ENCODE results near the gene PRR16.

PRR16 gene

DNA sequence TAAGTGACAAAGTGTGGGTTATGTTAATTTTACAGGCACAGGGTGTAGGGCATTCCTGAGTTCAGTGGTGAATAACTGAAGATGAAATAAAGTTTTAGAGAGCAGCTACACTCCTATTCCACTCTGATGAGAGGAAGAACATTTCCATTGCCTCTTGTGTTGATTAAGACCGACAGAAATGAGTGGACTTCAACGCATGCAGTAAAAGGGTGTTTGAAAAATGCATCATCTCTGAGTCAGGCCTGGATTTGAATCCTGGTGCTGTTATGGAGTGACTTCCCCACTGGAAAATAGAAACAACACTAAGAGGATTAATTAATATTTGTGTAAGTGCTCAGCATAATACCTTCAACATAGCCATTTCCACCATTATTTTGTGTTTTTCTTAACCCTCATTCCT is 86.3 kb downstream of the PRR16 start:
- ATAC-seq, result peak; percentile 53
- no peak for TF ChIP-seq ZNF565 (CRISPR knock-in tag; conservative IDR thresholded peaks at IDR 0.05; ENCODE audit: low read depth)
- TF ChIP-seq OSR1 (CRISPR knock-in tag; IDR thresholded peaks at IDR 0.05), result no peak
- no peak for TF ChIP-seq TCF4 (CRISPR knock-in tag; IDR thresholded peaks at IDR 0.05; ENCODE audit: borderline replicate concordance)
- TF ChIP-seq, protein P1, sequence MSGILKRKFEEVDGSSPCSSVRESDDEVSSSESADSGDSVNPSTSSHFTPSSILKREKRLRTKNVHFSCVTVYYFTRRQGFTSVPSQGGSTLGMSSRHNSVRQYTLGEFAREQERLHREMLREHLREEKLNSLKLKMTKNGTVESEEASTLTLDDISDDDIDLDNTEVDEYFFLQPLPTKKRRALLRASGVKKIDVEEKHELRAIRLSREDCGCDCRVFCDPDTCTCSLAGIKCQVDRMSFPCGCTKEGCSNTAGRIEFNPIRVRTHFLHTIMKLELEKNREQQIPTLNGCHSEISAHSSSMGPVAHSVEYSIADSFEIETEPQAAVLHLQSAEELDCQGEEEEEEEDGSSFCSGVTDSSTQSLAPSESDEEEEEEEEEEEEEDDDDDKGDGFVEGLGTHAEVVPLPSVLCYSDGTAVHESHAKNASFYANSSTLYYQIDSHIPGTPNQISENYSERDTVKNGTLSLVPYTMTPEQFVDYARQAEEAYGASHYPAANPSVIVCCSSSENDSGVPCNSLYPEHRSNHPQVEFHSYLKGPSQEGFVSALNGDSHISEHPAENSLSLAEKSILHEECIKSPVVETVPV (CRISPR knock-in tag; IDR thresholded peaks at IDR 0.05), result no peak

GRCh38 chr5:120552638-120553037 is 88.5 kb downstream of the PRR16 start:
- no peak for ATAC-seq
- TF ChIP-seq, protein P2, sequence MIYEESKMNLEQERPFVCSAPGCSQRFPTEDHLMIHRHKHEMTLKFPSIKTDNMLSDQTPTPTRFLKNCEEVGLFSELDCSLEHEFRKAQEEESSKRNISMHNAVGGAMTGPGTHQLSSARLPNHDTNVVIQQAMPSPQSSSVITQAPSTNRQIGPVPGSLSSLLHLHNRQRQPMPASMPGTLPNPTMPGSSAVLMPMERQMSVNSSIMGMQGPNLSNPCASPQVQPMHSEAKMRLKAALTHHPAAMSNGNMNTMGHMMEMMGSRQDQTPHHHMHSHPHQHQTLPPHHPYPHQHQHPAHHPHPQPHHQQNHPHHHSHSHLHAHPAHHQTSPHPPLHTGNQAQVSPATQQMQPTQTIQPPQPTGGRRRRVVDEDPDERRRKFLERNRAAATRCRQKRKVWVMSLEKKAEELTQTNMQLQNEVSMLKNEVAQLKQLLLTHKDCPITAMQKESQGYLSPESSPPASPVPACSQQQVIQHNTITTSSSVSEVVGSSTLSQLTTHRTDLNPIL (CRISPR knock-in tag; IDR thresholded peaks at IDR 0.05; ENCODE audit: low read depth), result no peak
- TF ChIP-seq OSR1 (CRISPR knock-in tag; IDR thresholded peaks at IDR 0.05) (no peak), SNAI2 (CRISPR knock-in tag; IDR thresholded peaks at IDR 0.05) (no peak), POU6F1 (CRISPR knock-in tag; IDR thresholded peaks at IDR 0.05; ENCODE audit: borderline replicate concordance, low read depth) (no peak), ISL1 (CRISPR knock-in tag; IDR thresholded peaks at IDR 0.05) (no peak), ZFP30 (CRISPR knock-in tag; IDR thresholded peaks at IDR 0.05) (no peak), ZC3H10 (CRISPR knock-in tag; IDR thresholded peaks at IDR 0.05) (no peak), ZFP3 (CRISPR knock-in tag; IDR thresholded peaks at IDR 0.05) (no peak), TOX (CRISPR knock-in tag; IDR thresholded peaks at IDR 0.05; ENCODE audit: borderline replicate concordance) (no peak), PPARA (CRISPR knock-in tag; IDR thresholded peaks at IDR 0.05; ENCODE audit: borderline replicate concordance) (no peak), RARB (CRISPR knock-in tag; IDR thresholded peaks at IDR 0.05) (no peak), ARNTL (CRISPR knock-in tag; IDR thresholded peaks at IDR 0.05; ENCODE audit: borderline replicate concordance, low read depth) (no peak), ZNF565 (CRISPR knock-in tag; conservative IDR thresholded peaks at IDR 0.05; ENCODE audit: low read depth) (no peak), ESRRG (CRISPR knock-in tag; IDR thresholded peaks at IDR 0.05) (no peak), GLIS3 (CRISPR knock-in tag; IDR thresholded peaks at IDR 0.05) (no peak), CSDC2 (CRISPR knock-in tag; IDR thresholded peaks at IDR 0.05) (no peak)
- TF ChIP-seq, protein P3, sequence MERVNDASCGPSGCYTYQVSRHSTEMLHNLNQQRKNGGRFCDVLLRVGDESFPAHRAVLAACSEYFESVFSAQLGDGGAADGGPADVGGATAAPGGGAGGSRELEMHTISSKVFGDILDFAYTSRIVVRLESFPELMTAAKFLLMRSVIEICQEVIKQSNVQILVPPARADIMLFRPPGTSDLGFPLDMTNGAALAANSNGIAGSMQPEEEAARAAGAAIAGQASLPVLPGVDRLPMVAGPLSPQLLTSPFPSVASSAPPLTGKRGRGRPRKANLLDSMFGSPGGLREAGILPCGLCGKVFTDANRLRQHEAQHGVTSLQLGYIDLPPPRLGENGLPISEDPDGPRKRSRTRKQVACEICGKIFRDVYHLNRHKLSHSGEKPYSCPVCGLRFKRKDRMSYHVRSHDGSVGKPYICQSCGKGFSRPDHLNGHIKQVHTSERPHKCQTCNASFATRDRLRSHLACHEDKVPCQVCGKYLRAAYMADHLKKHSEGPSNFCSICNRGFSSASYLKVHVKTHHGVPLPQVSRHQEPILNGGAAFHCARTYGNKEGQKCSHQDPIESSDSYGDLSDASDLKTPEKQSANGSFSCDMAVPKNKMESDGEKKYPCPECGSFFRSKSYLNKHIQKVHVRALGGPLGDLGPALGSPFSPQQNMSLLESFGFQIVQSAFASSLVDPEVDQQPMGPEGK (CRISPR knock-in tag; IDR thresholded peaks at IDR 0.05; ENCODE audit: borderline replicate concordance), result no peak
- TF ChIP-seq, protein P4, sequence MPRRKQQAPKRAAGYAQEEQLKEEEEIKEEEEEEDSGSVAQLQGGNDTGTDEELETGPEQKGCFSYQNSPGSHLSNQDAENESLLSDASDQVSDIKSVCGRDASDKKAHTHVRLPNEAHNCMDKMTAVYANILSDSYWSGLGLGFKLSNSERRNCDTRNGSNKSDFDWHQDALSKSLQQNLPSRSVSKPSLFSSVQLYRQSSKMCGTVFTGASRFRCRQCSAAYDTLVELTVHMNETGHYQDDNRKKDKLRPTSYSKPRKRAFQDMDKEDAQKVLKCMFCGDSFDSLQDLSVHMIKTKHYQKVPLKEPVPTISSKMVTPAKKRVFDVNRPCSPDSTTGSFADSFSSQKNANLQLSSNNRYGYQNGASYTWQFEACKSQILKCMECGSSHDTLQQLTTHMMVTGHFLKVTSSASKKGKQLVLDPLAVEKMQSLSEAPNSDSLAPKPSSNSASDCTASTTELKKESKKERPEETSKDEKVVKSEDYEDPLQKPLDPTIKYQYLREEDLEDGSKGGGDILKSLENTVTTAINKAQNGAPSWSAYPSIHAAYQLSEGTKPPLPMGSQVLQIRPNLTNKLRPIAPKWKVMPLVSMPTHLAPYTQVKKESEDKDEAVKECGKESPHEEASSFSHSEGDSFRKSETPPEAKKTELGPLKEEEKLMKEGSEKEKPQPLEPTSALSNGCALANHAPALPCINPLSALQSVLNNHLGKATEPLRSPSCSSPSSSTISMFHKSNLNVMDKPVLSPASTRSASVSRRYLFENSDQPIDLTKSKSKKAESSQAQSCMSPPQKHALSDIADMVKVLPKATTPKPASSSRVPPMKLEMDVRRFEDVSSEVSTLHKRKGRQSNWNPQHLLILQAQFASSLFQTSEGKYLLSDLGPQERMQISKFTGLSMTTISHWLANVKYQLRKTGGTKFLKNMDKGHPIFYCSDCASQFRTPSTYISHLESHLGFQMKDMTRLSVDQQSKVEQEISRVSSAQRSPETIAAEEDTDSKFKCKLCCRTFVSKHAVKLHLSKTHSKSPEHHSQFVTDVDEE (CRISPR knock-in tag; IDR thresholded peaks at IDR 0.05), result no peak
- TF ChIP-seq, protein P1 (CRISPR knock-in tag; IDR thresholded peaks at IDR 0.05), result no peak

DNA sequence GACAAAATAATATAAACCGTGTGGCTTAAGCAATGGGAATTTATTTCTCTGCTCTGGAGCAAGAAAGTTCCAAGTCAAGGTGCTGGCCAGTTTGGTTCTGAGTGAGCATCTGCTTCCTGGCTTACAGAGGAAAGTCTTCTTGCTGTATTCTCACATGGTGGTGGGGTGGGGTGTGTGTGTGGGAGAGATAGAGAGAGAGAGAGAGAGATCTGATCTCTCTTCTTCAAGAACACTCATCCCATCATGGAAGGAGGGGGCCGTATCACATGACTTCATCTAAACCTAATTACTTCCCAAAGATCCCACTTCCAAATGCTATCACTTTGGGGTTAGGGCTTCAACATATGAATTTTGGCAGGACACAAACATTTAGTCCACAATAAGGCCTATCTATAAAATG is 91.2 kb downstream of the PRR16 start:
- ATAC-seq, result no peak
- TF ChIP-seq ZNF565 (CRISPR knock-in tag; conservative IDR thresholded peaks at IDR 0.05; ENCODE audit: low read depth) (no peak), OSR1 (CRISPR knock-in tag; IDR thresholded peaks at IDR 0.05) (no peak), TOX (CRISPR knock-in tag; IDR thresholded peaks at IDR 0.05; ENCODE audit: borderline replicate concordance) (no peak), RARB (CRISPR knock-in tag; IDR thresholded peaks at IDR 0.05) (no peak), TCF4 (CRISPR knock-in tag; IDR thresholded peaks at IDR 0.05; ENCODE audit: borderline replicate concordance) (no peak)
- TF ChIP-seq, protein P4 (CRISPR knock-in tag; IDR thresholded peaks at IDR 0.05), result no peak
- TF ChIP-seq, protein P1 (CRISPR knock-in tag; IDR thresholded peaks at IDR 0.05), result no peak
